Suprapubic skin (tissue), 4 donors: ENCODE results near the gene TPRA1. TPM values are rescaled to one million over a fixed set of nuclear protein-coding genes. Genes with fewer than 3 reads are reported as not detected.

Source experiments
- DNase-seq, 2 donors: peaks; one replicate each; pipeline ENCODE4 v3.0.0-alpha.2; 2019; ENCODE audit warnings: low spot score in 2 of 2
- H3K27ac ChIP-seq: fragments of 200-600 bp; sonication (generic); one replicate; pipeline ENCODE4 v1.5.1; 2019
- H3K27me3 ChIP-seq: fragments of 200-600 bp; sonication (generic); one replicate; pipeline ENCODE4 v1.5.1; 2019
- H3K36me3 ChIP-seq: fragments of 200-600 bp; sonication (generic); one replicate; pipeline ENCODE4 v1.5.1; 2019
- H3K4me1 ChIP-seq: fragments of 200-600 bp; sonication (generic); one replicate; pipeline ENCODE4 v1.5.1; 2019
- H3K4me3 ChIP-seq: fragments of 200-600 bp; sonication (generic); one replicate; pipeline ENCODE4 v1.5.1; 2019; ENCODE audit warnings: mild to moderate bottlenecking
- H3K9me3 ChIP-seq: fragments of 200-600 bp; sonication (generic); one replicate; pipeline ENCODE4 v1.5.1; 2019
- CTCF ChIP-seq, 2 donors: fragments of 200-600 bp in 1 of 2; fragments of 450-650 bp in 1 of 2; sonication (generic) in 1 of 2; IDR thresholded peaks; one replicate each; pipeline ENCODE4 v1.5.1; 2016 to 2019; ENCODE audit warnings: antibody characterized with exemption in 2 of 2, mild to moderate bottlenecking in 1 of 2, moderate library complexity in 1 of 2
- EP300 ChIP-seq: sonication (generic); formaldehyde crosslinking; IDR thresholded peaks from one replicate; pipeline ENCODE4 v1.6.1; 2017; ENCODE audit warnings: antibody characterized with exemption
- POLR2A ChIP-seq, 2 donors: fragments of 450-650 bp; IDR thresholded peaks; one replicate each; pipeline ENCODE4 v1.6.1; 2017; ENCODE audit warnings: antibody characterized with exemption in 2 of 2, mild to moderate bottlenecking in 2 of 2, moderate library complexity in 2 of 2
- POLR2AphosphoS5 ChIP-seq, 3 donors: sonication (generic); formaldehyde crosslinking; IDR thresholded peaks; one replicate each; pipeline ENCODE4 v1.6.1; 2017; ENCODE audit warnings: antibody characterized with exemption in 3 of 3
- WGBS: methylation state at CpG from one replicate; pipeline ENCODE4 v1.1.5; 2018; 5-methylcytosine and 5-hydroxymethylcytosine counted together
- total RNA-seq, 4 donors: library from RNA; depleted of rRNA; stranded (reverse); fragments of >200 nt; gene quantifications; one replicate each; pipeline ENCODE4 v1.1.0, GENCODE V29; 2016

Gene TPRA1
- total RNA-seq, 4 donors from 2014 or later, result 43.7 to 82.3 (median 64.3) TPM

DNA sequence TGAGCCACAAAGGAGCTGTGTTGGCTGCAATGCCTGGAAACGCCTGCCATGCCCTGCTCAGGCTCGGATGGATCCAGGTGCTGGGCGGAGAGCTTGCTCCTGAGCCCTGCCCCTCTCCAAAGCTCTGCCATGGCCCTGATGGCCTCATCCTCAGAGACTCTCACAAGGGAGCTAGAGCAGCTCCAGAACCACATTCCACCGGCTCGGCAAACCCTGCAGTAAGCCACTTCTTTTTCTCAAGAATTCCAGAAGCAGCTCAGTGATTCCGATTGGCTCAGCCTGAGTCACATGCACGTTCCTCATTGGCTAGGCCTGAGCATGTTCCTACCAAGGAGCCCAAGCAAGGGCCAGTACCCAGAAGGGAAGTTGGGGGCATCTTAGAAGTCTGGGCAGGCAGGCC, 24.8 kb downstream of the TPRA1 start:
- Histone ChIP-seq H3K36me3 (peaks cover 7% of the 10 kb centered on the region), H3K4me1 (peaks cover 6% of the 10 kb centered on the region), H3K27ac (no peak overlapping the region), H3K27me3 (no peaks in the 10 kb centered on the region), H3K9me3 (no peaks in the 10 kb centered on the region), H3K4me3 (no peak overlapping the region)
- no peak for DNase-seq
- WGBS, result 20% methylated on average over 1 of the region's 7 CpGs
- TF ChIP-seq EP300, result no peak
- TF ChIP-seq CTCF (IDR thresholded peaks at IDR 0.05), result no peak
- TF ChIP-seq POLR2AphosphoS5 (IDR thresholded peaks at IDR 0.05), result no peak
- no peak for TF ChIP-seq POLR2A (IDR thresholded peaks at IDR 0.05)

DNA sequence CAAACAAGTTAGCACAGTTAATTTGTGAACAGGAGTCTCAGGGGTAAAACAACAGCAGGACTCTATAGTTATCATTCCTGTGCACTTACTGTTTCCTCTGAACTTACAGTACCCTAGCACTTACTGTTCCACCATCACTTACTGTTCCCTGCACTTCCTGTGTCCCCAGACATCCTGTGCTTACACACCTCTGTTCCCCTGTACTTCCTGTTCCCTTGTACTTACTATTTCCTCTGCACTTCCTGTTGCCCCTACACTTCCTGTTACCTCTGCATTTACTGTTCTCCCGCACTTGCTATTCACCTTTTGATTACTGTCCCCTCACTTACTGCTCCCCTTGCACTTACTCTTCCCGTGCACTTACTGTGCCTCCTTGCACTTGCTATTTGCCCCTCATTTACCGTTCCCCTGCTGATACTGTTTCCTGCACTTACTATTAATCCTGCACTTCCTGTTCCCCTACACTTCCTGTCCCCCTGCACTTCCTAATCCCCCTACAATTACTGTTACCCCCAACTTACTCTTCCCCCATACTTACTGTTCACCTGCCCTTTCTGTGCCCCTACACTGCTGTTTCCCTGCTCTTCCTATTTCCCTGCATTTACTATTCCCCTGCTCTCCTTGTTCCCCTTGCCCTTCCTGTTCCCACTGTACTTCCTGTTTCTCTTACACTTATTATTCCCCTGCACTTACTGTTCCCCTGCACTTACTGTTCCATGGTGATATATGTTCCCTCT, 30.3 kb downstream of the TPRA1 start:
- no peaks in the 10 kb centered on the region for H3K36me3 ChIP-seq
- no peaks in the 10 kb centered on the region for H3K9me3 ChIP-seq
- H3K27me3 ChIP-seq, result no peaks in the 10 kb centered on the region
- no peaks in the 10 kb centered on the region for H3K4me1 ChIP-seq
- TF ChIP-seq POLR2AphosphoS5 (IDR thresholded peaks at IDR 0.05), result no peak
- no peak for TF ChIP-seq EP300
- TF ChIP-seq POLR2A (IDR thresholded peaks at IDR 0.05), result no peak
- TF ChIP-seq CTCF (IDR thresholded peaks at IDR 0.05), result no peak
- no peak for DNase-seq
- H3K27ac ChIP-seq, result no peak overlapping the region
- no peak overlapping the region for H3K4me3 ChIP-seq
- 67% methylated on average over 3 of the region's 3 CpGs for WGBS

DNA sequence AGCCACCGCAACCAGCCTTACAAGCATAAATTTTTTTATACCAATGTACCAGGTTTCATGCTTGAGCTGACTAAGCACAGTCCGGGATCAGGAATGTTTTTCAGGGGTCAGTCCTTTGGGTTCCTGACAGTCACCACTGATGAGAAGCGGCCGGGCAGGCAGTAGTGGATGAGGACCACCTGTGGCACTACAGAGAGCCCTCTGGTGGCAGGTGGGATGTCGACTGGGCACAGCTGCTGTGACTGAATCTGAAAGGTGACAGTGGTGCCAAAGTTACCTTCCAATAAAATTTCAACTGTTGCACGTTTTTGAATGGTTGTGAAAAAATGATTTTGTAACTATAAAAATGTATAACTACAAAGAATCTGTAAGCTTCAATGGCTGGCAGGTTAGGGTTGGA, 34.0 kb downstream of the TPRA1 start:
- WGBS, result 75% methylated on average over 6 of the region's 6 CpGs
- H3K36me3 ChIP-seq, result no peaks in the 10 kb centered on the region
- H3K4me1 ChIP-seq, result no peaks in the 10 kb centered on the region
- H3K4me3 ChIP-seq, result no peak overlapping the region
- no peaks in the 10 kb centered on the region for H3K27me3 ChIP-seq
- no peak overlapping the region for H3K27ac ChIP-seq
- H3K9me3 ChIP-seq, result no peaks in the 10 kb centered on the region
- no peak for DNase-seq
- no peak for TF ChIP-seq EP300
- no peak for TF ChIP-seq POLR2A (IDR thresholded peaks at IDR 0.05)
- no peak for TF ChIP-seq POLR2AphosphoS5 (IDR thresholded peaks at IDR 0.05)
- no peak for TF ChIP-seq CTCF (IDR thresholded peaks at IDR 0.05)

GRCh38 chr3:127555108-127555507, 35.4 kb downstream of the TPRA1 start:
- TF ChIP-seq POLR2AphosphoS5 (IDR thresholded peaks at IDR 0.05) (no peak), CTCF (IDR thresholded peaks at IDR 0.05) (no peak), POLR2A (IDR thresholded peaks at IDR 0.05) (no peak), EP300 (no peak)
- DNase-seq, result no peak
- Histone ChIP-seq H3K4me1 (no peaks in the 10 kb centered on the region), H3K27me3 (no peaks in the 10 kb centered on the region), H3K36me3 (no peaks in the 10 kb centered on the region), H3K4me3 (no peak overlapping the region), H3K9me3 (no peaks in the 10 kb centered on the region), H3K27ac (no peak overlapping the region)
- 93% methylated on average over 2 of the region's 4 CpGs for WGBS

DNA sequence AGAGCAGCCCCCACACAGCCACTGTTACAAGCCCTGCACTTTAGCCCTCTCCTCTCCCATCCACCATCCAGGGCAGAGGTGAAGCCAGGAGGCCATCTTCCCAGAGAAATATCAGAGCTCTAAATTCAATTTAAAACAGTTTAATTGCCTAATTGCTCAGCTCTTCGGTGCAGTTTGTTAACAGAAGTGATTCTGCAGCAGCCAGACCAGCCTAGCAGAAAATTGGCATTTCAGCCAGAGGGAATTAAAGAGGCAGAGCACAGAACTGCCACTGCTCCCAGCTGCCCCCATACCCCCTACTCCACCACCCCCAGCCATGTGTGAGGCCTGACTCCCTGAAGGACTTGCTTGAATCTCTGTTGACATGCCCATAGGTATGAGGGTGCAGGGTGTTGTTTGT, 38.5 kb downstream of the TPRA1 start:
- WGBS, result 35% methylated on average over 1 of the region's 1 CpG
- Histone ChIP-seq H3K36me3 (no peaks in the 10 kb centered on the region), H3K4me3 (no peak overlapping the region), H3K27ac (no peak overlapping the region), H3K27me3 (no peaks in the 10 kb centered on the region), H3K4me1 (peaks cover 14% of the 10 kb centered on the region), H3K9me3 (no peaks in the 10 kb centered on the region)
- no peak for DNase-seq
- no peak for TF ChIP-seq POLR2AphosphoS5 (IDR thresholded peaks at IDR 0.05)
- TF ChIP-seq POLR2A (IDR thresholded peaks at IDR 0.05), result no peak
- TF ChIP-seq EP300, result no peak
- no peak for TF ChIP-seq CTCF (IDR thresholded peaks at IDR 0.05)
